ENCODE data around the gene TNFRSF25. TPM values are rescaled to one million over a fixed set of nuclear protein-coding genes. Genes with fewer than 3 reads are reported as not detected.

Gene TNFRSF25
- total and polyA plus RNA-seq, 2 of the 8 experiments (the other 6 are each of a cell fraction or from before 2014, with no cell fraction given), result 10.7 to 19.5 TPM

GRCh38 chr1:6441586-6441985 lies 24.4 kb downstream of the TNFRSF25 start (continued):
- no peak for TF ChIP-seq TBP (IDR thresholded peaks at IDR 0.05; ENCODE audit: low read depth, low read length)
- no peak for TF ChIP-seq BACH1 (IDR thresholded peaks at IDR 0.05; ENCODE audit: low read length)
- TF ChIP-seq HDAC6 (IDR thresholded peaks at IDR 0.05; ENCODE audit: low read depth, low read length), result no peak
- TF ChIP-seq SP4 (IDR thresholded peaks at IDR 0.05; ENCODE audit: low read length), result no peak
- no peak for TF ChIP-seq SIRT6 (IDR thresholded peaks at IDR 0.05; ENCODE audit: low read length)

Data from H1 (cell line).